HUES6 (cell line): ENCODE data around the gene REEP1.

Experiments used
- H3K27ac ChIP-seq: 2 replicates; pipeline ENCODE4 v1.7.0; 2013; ENCODE audit warnings: low read depth, mild to moderate bottlenecking, low read length, inconsistent platforms
- H3K27me3 ChIP-seq: 2 replicates; pipeline ENCODE4 v1.6.1; 2013; ENCODE audit warnings: low read length; ENCODE audit not compliant: control insufficient read depth, insufficient read depth
- H3K36me3 ChIP-seq: 2 replicates; pipeline ENCODE4 v1.6.1; 2013; ENCODE audit warnings: low read length; ENCODE audit not compliant: control insufficient read depth, insufficient read depth
- H3K4me1 ChIP-seq: 2 replicates; pipeline ENCODE4 v1.6.1; 2013; ENCODE audit warnings: low read length; ENCODE audit not compliant: control insufficient read depth, insufficient read depth
- H3K4me3 ChIP-seq: 2 replicates; pipeline ENCODE4 v1.5.1; 2013; ENCODE audit warnings: low read depth, low read length
- H3K9ac ChIP-seq: one replicate; pipeline ENCODE4 v1.6.1; 2013; ENCODE audit warnings: mild to moderate bottlenecking, low read length
- H3K9me3 ChIP-seq: 2 replicates; pipeline ENCODE4 v1.6.1; 2013; ENCODE audit warnings: low read depth, low read length; ENCODE audit not compliant: control insufficient read depth, insufficient read depth

Gene REEP1

DNA sequence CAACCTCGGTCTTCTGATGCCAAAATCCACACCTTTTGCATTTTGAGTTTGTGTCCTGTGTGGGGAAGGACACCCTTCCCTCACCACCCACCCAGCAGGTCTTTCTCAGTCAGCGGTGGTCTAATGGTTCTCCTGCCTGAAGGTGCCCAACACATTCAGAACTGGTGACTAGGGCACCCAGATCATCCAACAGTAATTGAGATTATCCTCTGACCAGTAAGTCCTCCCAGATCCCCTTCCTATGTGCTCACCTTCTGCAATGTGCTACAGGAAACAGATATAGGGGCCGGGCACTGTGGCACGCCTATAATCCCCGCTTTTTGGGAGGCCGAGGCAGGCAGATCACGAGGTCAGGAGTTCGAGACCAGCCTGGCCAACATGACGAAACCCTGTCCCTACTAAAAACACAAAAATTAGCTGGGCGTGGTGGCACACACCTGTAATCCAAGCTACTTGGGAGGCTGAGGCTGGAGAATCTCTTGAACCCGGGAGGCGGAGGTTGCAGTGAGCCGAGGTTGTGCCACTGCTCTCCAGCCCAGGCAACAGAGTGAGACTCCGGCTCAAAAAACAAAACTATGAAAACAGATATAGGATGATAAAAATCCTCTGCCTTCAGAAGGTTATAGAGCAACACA is 56.2 kb downstream of the REEP1 start:
- H3K27me3 ChIP-seq = peaks cover 4% of the 10 kb centered on the region
- H3K4me1 ChIP-seq = no peaks in the 10 kb centered on the region
- H3K9me3 ChIP-seq = no peaks in the 10 kb centered on the region
- H3K36me3 ChIP-seq = no peaks in the 10 kb centered on the region
- no peak overlapping the region for H3K27ac ChIP-seq
- H3K9ac ChIP-seq = no peak overlapping the region
- no peak overlapping the region for H3K4me3 ChIP-seq

DNA sequence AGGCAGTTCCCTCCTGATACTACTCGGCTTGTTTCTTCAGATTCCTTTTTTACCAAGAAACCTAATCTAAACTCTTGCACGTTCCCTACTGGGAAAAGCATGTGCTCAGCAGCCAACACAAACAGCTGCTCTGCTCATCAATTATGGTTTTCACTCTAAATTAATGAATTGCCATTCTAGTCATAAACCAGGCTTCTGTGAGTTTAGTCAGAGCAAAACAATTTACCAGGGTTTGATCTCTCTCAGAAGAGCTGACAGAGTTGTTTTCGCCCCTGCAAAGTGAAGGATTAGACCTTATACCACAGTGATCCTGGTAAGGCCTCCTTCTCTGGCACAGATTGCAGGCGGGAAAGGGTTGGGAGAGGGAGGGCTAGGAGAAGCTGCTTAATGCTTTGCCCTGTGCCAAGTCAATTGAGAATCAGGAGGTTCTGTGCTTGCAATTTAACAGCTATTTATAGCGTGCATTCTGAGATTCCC is 57.2 kb downstream of the REEP1 start:
- no peaks in the 10 kb centered on the region for H3K9me3 ChIP-seq
- H3K9ac ChIP-seq = no peak overlapping the region
- peaks cover 4% of the 10 kb centered on the region for H3K27me3 ChIP-seq
- H3K4me3 ChIP-seq = no peak overlapping the region
- no peaks in the 10 kb centered on the region for H3K36me3 ChIP-seq
- no peak overlapping the region for H3K27ac ChIP-seq
- peaks cover 3% of the 10 kb centered on the region for H3K4me1 ChIP-seq

GRCh38 chr2:86275962-86276361 is 61.5 kb downstream of the REEP1 start:
- Histone ChIP-seq H3K4me1 (peaks cover 9% of the 10 kb centered on the region), H3K4me3 (no peak overlapping the region), H3K9me3 (peaks cover 7% of the 10 kb centered on the region), H3K27ac (no peak overlapping the region), H3K36me3 (no peaks in the 10 kb centered on the region), H3K27me3 (no peaks in the 10 kb centered on the region), H3K9ac (no peak overlapping the region)

- H3K4me3 ChIP-seq = no peak overlapping the region
- peaks cover 9% of the 10 kb centered on the region for H3K4me1 ChIP-seq
- no peak overlapping the region for H3K9ac ChIP-seq
- H3K27me3 ChIP-seq = no peaks in the 10 kb centered on the region
- H3K36me3 ChIP-seq = no peaks in the 10 kb centered on the region
- peaks cover 7% of the 10 kb centered on the region for H3K9me3 ChIP-seq
- H3K27ac ChIP-seq = no peak overlapping the region
These were observed 62.0 kb downstream of the REEP1 start for GRCh38 chr2:86275384-86275799.

DNA sequence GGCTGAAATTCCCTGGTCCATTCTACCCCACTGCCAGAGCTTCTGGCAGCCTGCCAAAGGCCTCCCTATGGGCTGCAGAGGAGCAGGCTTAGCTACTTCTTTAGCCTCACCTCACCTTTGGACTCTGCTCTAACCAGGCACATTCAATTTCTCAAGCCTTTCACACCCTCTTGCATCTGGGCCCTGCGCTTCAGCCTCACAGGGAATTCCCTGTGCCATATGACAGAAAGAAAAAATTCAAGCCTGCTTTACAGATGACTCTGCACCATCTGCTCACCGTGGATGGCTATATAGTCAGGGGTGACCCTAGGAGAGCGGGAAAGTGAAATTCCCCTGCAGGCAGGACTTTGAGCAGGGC is 62.5 kb downstream of the REEP1 start:
- H3K9me3 ChIP-seq = peaks cover 7% of the 10 kb centered on the region
- no peaks in the 10 kb centered on the region for H3K27me3 ChIP-seq
- no peak overlapping the region for H3K4me3 ChIP-seq
- no peak overlapping the region for H3K27ac ChIP-seq
- H3K4me1 ChIP-seq = peaks cover 9% of the 10 kb centered on the region
- no peak overlapping the region for H3K9ac ChIP-seq
- no peaks in the 10 kb centered on the region for H3K36me3 ChIP-seq

DNA sequence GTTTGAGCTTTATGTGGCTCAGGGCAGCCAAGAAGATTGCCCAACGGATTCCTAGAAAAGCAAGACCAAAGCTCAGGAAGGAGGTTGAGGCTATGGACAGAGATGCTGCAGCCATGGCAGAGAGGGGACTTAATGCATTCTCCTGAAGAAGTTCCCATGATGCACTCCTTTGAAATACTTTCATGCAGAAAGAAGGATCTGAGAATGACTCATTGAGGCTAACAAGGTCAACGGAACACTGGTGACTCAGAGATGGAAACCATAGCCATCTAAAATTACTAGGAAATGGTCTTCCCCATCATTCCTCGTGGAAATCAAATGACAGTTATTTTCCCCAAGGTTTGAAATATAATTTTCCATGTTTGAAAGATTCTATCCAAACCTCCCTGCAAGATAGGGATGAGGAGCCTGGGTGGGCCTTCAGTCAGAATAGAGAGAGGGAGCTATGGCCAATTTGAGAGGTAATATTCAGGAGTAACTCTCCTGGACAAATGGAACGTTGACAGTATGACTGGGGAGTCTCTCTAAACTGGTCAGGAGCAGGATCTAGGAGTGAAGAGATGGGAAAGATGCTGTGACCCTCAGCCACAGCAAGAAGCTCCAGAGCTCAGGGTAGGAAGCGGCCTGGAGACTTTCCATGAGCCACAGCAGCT is 63.0 kb downstream of the REEP1 start:
- no peak overlapping the region for H3K27ac ChIP-seq
- no peak overlapping the region for H3K9ac ChIP-seq
- no peak overlapping the region for H3K4me3 ChIP-seq
- H3K9me3 ChIP-seq = peaks cover 7% of the 10 kb centered on the region
- H3K36me3 ChIP-seq = no peaks in the 10 kb centered on the region
- H3K27me3 ChIP-seq = no peaks in the 10 kb centered on the region
- H3K4me1 ChIP-seq = peaks cover 9% of the 10 kb centered on the region

DNA sequence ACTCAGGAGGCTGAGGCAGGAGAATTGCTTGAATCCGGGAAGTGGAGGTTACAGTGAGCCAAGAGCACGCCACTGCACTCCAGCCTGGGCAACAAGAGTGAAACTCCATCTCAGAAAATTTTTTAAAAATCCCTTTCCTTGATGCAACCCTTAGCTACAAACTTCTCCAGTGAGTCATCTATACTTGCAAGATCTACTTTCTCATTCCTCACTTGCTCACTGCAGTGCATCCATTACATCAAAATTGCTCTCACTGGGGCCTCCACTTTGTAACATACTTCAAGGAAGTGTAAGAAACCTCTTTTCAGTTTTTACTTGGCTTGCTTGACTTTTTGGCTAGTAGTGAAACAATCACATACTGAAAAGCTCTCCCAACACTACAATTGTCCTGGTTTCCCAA is 65.3 kb downstream of the REEP1 start:
- no peak overlapping the region for H3K4me3 ChIP-seq
- no peaks in the 10 kb centered on the region for H3K36me3 ChIP-seq
- no peak overlapping the region for H3K27ac ChIP-seq
- no peaks in the 10 kb centered on the region for H3K27me3 ChIP-seq
- H3K9ac ChIP-seq = no peak overlapping the region
- peaks cover 9% of the 10 kb centered on the region for H3K4me1 ChIP-seq
- H3K9me3 ChIP-seq = peaks cover 7% of the 10 kb centered on the region

- Histone ChIP-seq H3K9ac (no peak overlapping the region), H3K36me3 (no peaks in the 10 kb centered on the region)
These were observed 66.2 kb downstream of the REEP1 start for GRCh38 chr2:86271248-86271647.

DNA sequence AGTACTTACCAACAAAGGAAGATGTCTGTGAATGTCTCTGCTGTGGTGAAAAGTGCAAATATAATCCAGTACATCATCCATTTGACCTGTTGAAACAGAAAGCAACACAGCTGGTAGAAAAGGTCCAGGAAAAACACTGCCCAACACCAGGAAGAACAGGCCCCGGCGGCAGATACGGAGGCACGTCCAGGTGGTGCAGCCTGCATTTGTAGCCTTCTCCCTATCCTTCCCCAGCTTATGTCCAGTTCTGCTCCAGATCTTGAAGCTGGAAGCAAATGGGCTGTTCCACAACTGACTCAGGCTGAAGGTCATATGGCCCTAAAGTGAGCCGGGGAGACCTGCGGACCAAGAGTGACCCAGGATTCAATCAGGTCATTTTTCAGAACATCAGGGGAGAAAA is 73.5 kb downstream of the REEP1 start:
- Histone ChIP-seq H3K9ac (no peak overlapping the region), H3K27ac (no peak overlapping the region), H3K4me3 (no peak overlapping the region), H3K9me3 (no peaks in the 10 kb centered on the region), H3K27me3 (no peaks in the 10 kb centered on the region), H3K36me3 (no peaks in the 10 kb centered on the region), H3K4me1 (no peaks in the 10 kb centered on the region)

More at GRCh38 chr2:86271248-86271647, 66.2 kb downstream of the REEP1 start:
- peaks cover 9% of the 10 kb centered on the region for H3K4me1 ChIP-seq
- H3K27ac ChIP-seq = no peak overlapping the region
- H3K27me3 ChIP-seq = no peaks in the 10 kb centered on the region
- peaks cover 7% of the 10 kb centered on the region for H3K9me3 ChIP-seq
- no peak overlapping the region for H3K4me3 ChIP-seq

DNA sequence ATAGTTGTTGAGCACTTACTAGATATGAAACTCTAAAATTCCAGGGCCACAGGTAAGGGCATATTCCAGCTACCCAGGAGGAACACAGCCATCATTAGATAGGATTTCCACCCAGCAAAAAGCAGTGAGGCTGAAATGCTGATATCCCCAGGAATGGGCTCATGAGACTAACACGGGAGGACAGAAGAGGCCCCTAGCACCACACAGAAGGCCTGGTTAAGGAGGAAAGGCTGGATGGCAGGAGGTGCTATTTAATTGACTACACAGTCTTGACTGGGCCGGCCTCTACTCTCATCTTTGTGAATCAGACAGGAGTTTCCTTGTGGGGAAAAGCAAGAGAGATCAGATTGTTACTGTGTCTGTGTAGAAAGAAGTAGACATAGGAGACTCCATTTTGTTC is 76.4 kb downstream of the REEP1 start:
- Histone ChIP-seq H3K4me3 (no peak overlapping the region), H3K27ac (no peak overlapping the region), H3K4me1 (no peaks in the 10 kb centered on the region), H3K9me3 (no peaks in the 10 kb centered on the region), H3K9ac (no peak overlapping the region), H3K27me3 (no peaks in the 10 kb centered on the region), H3K36me3 (no peaks in the 10 kb centered on the region)

GRCh38 chr2:86258106-86258505 is 79.3 kb downstream of the REEP1 start:
- H3K4me3 ChIP-seq = no peak overlapping the region
- H3K27me3 ChIP-seq = no peaks in the 10 kb centered on the region

More at GRCh38 chr2:86258106-86258505, 79.3 kb downstream of the REEP1 start:
- no peaks in the 10 kb centered on the region for H3K9me3 ChIP-seq
- no peak overlapping the region for H3K27ac ChIP-seq
- no peaks in the 10 kb centered on the region for H3K36me3 ChIP-seq
- no peak overlapping the region for H3K9ac ChIP-seq
- peaks cover 10% of the 10 kb centered on the region; the same call in 1 of the 2 replicates for H3K4me1 ChIP-seq
